Measurements from ENCODE around the gene SMIM5. TPM values are rescaled to one million over a fixed set of nuclear protein-coding genes. Genes with fewer than 3 reads are reported as not detected.

SMIM5 gene
- total and polyA plus RNA-seq, 9 of the 15 experiments (the other 6 are each of a cell fraction or from before 2014, with no cell fraction given) = 0.08 TPM; not detected in 8

DNA sequence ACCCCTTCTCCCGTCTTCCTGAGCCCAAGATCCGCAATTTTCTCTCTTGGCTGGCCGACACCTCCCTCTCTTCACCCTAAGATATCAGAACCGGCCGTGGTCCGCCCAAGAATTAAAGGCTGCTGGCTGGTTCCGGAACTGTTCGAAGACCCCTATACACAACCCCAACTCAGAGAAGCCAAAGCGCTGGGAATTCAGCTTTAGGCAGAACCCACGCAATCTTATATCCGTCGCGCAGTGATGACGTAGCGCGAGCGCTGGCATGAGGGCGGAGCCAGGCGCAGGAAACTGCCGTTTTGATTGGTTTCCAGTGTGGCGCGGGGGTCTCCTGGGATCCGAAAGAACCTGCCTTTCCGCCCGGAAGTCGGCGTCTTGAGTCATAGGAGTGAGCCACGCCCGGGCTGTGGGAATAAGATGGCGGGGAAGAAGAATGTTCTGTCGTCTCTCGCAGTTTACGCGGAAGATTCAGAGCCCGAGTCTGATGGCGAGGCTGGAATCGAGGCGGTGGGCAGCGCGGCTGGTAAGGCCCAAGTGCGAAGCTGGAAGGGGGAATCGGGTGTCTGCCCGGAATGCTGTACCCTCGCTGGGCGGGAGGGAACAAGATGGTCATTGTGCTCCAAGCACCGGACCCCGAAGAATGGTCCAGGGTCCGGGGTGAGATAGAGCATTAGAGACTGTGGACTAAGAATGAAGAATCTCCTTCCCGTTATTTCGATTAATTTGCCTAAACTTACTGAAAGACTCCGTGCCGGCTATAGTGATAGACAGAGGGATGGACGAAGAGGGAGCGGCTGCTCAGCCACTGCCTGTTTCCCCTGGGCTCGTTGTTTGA, 33.9 kb downstream of the SMIM5 start, which contains the start of the genes RECQL5 and SAP30BP (continued):
- TF ChIP-seq, protein P1, sequence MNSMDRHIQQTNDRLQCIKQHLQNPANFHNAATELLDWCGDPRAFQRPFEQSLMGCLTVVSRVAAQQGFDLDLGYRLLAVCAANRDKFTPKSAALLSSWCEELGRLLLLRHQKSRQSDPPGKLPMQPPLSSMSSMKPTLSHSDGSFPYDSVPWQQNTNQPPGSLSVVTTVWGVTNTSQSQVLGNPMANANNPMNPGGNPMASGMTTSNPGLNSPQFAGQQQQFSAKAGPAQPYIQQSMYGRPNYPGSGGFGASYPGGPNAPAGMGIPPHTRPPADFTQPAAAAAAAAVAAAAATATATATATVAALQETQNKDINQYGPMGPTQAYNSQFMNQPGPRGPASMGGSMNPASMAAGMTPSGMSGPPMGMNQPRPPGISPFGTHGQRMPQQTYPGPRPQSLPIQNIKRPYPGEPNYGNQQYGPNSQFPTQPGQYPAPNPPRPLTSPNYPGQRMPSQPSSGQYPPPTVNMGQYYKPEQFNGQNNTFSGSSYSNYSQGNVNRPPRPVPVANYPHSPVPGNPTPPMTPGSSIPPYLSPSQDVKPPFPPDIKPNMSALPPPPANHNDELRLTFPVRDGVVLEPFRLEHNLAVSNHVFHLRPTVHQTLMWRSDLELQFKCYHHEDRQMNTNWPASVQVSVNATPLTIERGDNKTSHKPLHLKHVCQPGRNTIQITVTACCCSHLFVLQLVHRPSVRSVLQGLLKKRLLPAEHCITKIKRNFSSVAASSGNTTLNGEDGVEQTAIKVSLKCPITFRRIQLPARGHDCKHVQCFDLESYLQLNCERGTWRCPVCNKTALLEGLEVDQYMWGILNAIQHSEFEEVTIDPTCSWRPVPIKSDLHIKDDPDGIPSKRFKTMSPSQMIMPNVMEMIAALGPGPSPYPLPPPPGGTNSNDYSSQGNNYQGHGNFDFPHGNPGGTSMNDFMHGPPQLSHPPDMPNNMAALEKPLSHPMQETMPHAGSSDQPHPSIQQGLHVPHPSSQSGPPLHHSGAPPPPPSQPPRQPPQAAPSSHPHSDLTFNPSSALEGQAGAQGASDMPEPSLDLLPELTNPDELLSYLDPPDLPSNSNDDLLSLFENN (IDR thresholded peaks at IDR 0.05; ENCODE audit: low read depth in 2 of 2, low read length in 2 of 2) = no peak
- TF ChIP-seq DDX20 (tag; IDR thresholded peaks at IDR 0.05; ENCODE audit: low read depth) (no peak), GATAD2B (IDR thresholded peaks at IDR 0.05; ENCODE audit: borderline replicate concordance) (no peak), ZBTB2 (IDR thresholded peaks at IDR 0.05) (no peak), MEF2D (tag; conservative IDR thresholded peaks at IDR 0.05; ENCODE audit: low read depth) (no peak), STAT5B (CRISPR knock-in tag; IDR thresholded peaks at IDR 0.05) (no peak), NFXL1 (CRISPR knock-in tag; IDR thresholded peaks at IDR 0.05) (no peak), CC2D1A (IDR thresholded peaks at IDR 0.05) (no peak), MTA1 (IDR thresholded peaks at IDR 0.05; ENCODE audit: borderline replicate concordance) (peak; percentile 98), SRSF3 (IDR thresholded peaks at IDR 0.05; ENCODE audit: insufficient read depth, low read length) (no peak), SMARCC2 (IDR thresholded peaks at IDR 0.05; ENCODE audit: low read depth) (no peak), ZNF449 (CRISPR knock-in tag; IDR thresholded peaks at IDR 0.05) (no peak), ZNF668 (CRISPR knock-in tag; IDR thresholded peaks at IDR 0.05) (no peak), PYGO2 (tag; IDR thresholded peaks at IDR 0.05) (no peak), SMARCB1 (IDR thresholded peaks at IDR 0.05; ENCODE audit: insufficient read length, low read depth) (no peak), SAFB (IDR thresholded peaks at IDR 0.05; ENCODE audit: borderline replicate concordance, low read depth, low read length) (no peak), POLR2G (IDR thresholded peaks at IDR 0.05; ENCODE audit: low read depth, low read length) (peak; percentile 88), PTTG1 (tag; IDR thresholded peaks at IDR 0.05; ENCODE audit: low read depth) (no peak), SUPT5H (IDR thresholded peaks at IDR 0.05) (peak; percentile 94), ZNF696 (CRISPR knock-in tag; conservative IDR thresholded peaks at IDR 0.05) (no peak), TAF9B (IDR thresholded peaks at IDR 0.05; ENCODE audit: partially characterized antibody) (peak; percentile 60)
- TF ChIP-seq, protein P2, sequence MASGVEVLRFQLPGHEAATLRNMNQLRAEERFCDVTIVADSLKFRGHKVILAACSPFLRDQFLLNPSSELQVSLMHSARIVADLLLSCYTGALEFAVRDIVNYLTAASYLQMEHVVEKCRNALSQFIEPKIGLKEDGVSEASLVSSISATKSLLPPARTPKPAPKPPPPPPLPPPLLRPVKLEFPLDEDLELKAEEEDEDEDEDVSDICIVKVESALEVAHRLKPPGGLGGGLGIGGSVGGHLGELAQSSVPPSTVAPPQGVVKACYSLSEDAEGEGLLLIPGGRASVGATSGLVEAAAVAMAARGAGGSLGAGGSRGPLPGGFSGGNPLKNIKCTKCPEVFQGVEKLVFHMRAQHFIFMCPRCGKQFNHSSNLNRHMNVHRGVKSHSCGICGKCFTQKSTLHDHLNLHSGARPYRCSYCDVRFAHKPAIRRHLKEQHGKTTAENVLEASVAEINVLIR (CRISPR knock-in tag; IDR thresholded peaks at IDR 0.05) = peak; percentile 94
